Stomach smooth muscle (tissue), 2 donors: ENCODE data around the gene ZNF638.
"Not testable (repeated sequence)": the region's sequence is repeated elsewhere in the genome, so short reads cannot be mapped to it uniquely, and the experiment has no call there.

Experiments
- H3K27ac ChIP-seq: one replicate; pipeline ENCODE4 v1.7.0; 2013; ENCODE audit warnings: mild to moderate bottlenecking, low read length, inconsistent platforms
- H3K27me3 ChIP-seq, 2 donors: one replicate each; pipeline ENCODE4 v1.7.0; 2013; ENCODE audit warnings: low read length in 2 of 2; ENCODE audit not compliant: insufficient read depth in 2 of 2, control insufficient read depth in 1 of 2
- H3K36me3 ChIP-seq, 2 donors: one replicate each; pipeline ENCODE4 v1.7.0; 2013; ENCODE audit warnings: low read length in 2 of 2; ENCODE audit not compliant: control insufficient read depth in 2 of 2, insufficient read depth in 2 of 2
- H3K4me1 ChIP-seq: one replicate; pipeline ENCODE4 v1.7.0; 2013; ENCODE audit warnings: low read length; ENCODE audit not compliant: control insufficient read depth, insufficient read depth
- H3K4me3 ChIP-seq, 2 donors: one replicate each; pipeline ENCODE4 v1.7.0; 2013; ENCODE audit warnings: low read length in 2 of 2
- H3K9ac ChIP-seq, 2 donors: one replicate each; pipeline ENCODE4 v1.7.0; 2013; ENCODE audit warnings: low read length in 2 of 2, mild to moderate bottlenecking in 1 of 2
- H3K9me3 ChIP-seq, 2 donors: one replicate each; pipeline ENCODE4 v1.7.0; 2013; ENCODE audit warnings: low read length in 2 of 2; ENCODE audit not compliant: control insufficient read depth in 2 of 2
- donor health status: healthy.
- donor health status: Pancreatic carcinoma.

The ZNF638 gene

DNA sequence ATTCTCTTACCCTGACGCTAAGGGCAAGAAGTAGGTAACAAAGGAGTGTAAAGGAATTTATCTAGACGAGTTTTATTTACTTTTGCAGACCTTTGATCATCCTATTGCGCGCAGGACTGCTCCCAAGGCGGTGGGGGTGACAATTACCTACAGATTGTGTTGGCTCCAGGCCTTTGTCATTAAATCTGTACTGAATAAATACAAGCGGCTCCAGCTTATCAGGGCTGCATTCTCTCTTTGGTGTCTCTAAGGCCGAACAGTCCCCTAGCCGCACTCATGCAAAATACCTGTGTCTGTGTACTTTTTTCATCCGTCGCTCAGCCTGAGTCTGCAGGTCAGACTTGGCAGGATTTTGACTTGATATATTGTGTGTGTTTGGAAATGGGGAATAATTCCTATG lies 63.9 kb downstream of the ZNF638 start:
- Histone ChIP-seq H3K4me1 (no peaks in the 10 kb centered on the region), H3K9ac (no peak overlapping the region), H3K27me3 (no peaks in the 10 kb centered on the region), H3K4me3 (no peak overlapping the region), H3K36me3 (peaks cover 33 to 42% of the 10 kb centered on the region in 2 donors), H3K9me3 (no peaks in the 10 kb centered on the region), H3K27ac (no peak overlapping the region)

DNA sequence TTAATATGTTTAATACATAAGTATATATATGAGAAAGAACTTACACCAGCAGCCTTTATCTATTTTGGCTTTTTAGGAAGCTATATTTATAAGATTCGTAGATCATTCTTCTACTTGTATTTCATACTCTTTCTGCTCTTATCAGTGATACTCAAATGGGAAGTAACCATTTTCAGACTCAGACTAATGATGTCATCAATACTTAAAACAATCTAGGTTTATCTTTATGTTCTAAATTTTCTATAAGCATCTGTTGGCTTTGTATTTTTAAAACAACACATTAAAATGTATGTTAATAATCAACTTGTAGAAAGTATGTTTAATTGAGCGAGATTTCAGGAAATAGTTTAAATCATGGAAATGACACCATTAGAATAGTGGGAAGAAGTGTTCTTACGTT lies 70.8 kb downstream of the ZNF638 start:
- no peaks in the 10 kb centered on the region for H3K27me3 ChIP-seq
- no peak overlapping the region for H3K4me3 ChIP-seq
- H3K27ac ChIP-seq: no peak overlapping the region
- no peaks in the 10 kb centered on the region for H3K9me3 ChIP-seq
- H3K4me1 ChIP-seq: no peaks in the 10 kb centered on the region
- no peak overlapping the region for H3K9ac ChIP-seq
- H3K36me3 ChIP-seq: peaks cover 20 to 48% of the 10 kb centered on the region in 2 donors

DNA sequence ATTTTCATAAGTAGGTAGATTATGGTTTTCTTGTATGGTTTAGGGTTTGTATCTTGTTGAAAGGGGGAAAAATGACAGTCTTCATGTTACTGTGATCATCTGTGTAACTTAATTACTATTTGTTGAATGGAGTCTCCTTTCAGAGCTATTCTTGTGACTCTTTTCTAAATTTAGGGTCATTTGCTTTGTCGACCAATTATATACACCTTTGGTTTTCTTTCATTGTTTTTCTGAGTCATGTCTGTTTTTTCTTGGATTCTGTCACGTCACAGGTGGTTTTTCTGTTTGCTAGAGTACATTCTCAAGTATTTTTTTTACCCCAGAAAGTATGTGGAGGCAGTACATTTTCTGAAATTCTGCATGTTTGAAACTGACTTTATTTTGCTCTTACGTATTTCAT lies 78.0 kb downstream of the ZNF638 start:
- H3K36me3 ChIP-seq: peaks cover 8 to 20% of the 10 kb centered on the region in 2 donors
- H3K4me1 ChIP-seq: no peaks in the 10 kb centered on the region
- no peak overlapping the region for H3K27ac ChIP-seq
- H3K27me3 ChIP-seq: no peaks in the 10 kb centered on the region
- no peak overlapping the region for H3K4me3 ChIP-seq
- no peak overlapping the region for H3K9ac ChIP-seq
- H3K9me3 ChIP-seq: no peaks in the 10 kb centered on the region

DNA sequence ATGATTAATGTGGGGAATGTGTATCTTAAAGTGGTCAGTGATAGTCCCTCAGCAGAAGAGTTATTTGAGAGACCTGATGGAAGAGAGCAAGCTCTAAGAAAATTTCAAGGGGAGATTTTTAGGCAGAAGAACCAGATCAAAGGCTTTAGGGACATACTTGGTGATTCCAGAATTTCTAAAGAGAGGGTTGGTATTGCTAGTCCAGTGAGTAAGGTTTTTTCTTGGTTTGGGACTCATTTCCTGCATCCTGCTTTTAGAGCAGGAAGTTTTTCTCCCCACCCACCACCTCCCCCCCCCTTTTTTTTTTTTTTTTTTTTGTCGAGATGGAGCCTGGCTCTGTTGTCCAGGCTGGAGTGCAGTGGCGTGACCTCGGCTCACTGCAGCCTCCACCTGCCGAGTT lies 79.1 kb downstream of the ZNF638 start:
- H3K27me3 ChIP-seq: no peaks in the 10 kb centered on the region
- no peak overlapping the region for H3K4me3 ChIP-seq
- no peaks in the 10 kb centered on the region for H3K4me1 ChIP-seq
- no peaks in the 10 kb centered on the region for H3K9me3 ChIP-seq
- no peak overlapping the region for H3K9ac ChIP-seq
- H3K36me3 ChIP-seq: peaks cover 5 to 17% of the 10 kb centered on the region in 2 donors
- H3K27ac ChIP-seq: no peak overlapping the region

DNA sequence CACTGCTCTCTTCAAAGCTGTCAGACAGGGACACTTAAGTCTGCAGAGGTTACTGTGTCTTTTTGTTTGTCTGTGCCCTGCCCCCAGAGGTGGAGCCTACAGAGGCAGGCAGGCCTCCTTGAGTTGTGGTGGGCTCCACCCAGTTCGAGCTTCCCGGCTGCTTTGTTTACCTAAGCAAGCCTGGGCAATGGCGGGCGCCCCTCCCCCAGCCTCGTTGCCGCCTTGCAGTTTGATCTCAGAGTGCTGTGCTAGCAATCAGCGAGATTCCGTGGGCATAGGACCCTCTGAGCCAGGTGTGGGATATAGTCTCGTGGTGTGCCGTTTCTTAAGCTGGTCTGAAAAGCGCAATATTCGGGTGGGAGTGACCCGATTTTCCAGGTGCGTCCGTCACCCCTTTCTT lies 85.3 kb downstream of the ZNF638 start:
- H3K4me1 ChIP-seq, H3K27me3 ChIP-seq, H3K27ac ChIP-seq, H3K9ac ChIP-seq, H3K36me3 ChIP-seq, H3K9me3 ChIP-seq, H3K4me3 ChIP-seq: not testable (repeated sequence)

DNA sequence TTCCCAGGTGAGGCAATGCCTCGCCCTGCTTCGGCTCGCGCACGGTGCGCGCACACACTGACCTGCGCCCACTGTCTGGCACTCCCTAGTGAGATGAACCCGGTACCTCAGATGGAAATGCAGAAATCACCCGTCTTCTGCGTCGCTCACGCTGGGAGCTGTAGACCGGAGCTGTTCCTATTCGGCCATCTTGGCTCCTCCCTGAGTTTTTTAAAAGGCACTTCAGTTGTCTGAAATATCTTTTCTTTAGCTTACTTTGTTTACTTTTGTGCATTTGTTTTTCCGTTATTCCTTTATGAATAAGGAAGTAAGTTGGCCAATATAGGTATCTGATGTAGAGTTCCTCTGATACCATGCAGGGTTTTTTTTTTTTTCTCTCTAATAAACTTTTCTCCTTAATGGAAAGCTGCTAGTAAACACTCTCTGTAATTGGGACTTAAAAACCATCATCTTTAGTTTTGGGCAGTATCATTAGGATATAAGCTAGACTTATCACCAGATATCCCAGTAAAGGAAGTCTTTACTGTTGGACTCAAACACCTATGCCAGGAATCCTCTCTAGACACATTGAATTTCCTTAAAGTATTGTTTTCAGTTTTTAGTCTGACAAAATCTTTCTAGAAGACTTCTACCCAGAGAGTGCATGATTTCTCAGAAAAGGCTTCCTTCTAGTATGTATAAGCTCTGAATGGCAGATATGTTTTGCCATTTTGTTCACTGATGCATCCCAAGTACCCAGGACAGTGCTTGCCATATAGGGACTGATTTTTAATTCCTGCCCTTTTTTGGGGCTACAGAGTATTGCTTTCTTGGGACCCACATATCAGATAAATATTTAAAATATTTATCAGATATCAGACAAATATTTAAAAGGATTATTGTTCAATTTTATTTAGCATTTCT lies 86.0 kb downstream of the ZNF638 start:
- Histone ChIP-seq H3K4me3 (peak overlapping the region; percentile 17 to 22), H3K36me3 (no peaks in the 10 kb centered on the region), H3K27ac (no peak overlapping the region), H3K9ac (no peak overlapping the region), H3K4me1 (no peaks in the 10 kb centered on the region), H3K27me3 (no peaks in the 10 kb centered on the region), H3K9me3 (no peaks in the 10 kb centered on the region)

DNA sequence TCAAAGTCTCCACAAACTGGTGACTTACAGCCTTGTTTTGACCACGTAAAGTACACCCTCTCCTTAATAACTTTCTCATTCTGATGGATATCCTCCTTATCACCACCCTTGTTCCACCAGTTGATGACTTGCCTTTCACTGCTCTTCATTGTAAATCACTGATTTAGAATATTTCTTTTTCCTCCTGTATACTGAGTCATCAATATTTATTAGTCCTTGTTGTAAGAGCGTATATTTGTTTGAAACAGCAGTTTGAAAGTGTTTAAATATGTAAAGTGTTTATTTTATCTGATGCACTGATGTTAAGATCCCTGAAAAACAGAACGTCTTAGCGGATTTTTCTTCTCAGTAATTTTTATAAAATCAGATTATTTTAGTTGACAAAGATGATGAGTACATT lies 87.6 kb downstream of the ZNF638 start:
- peaks cover 0 to 10% of the 10 kb centered on the region in 2 donors for H3K36me3 ChIP-seq
- H3K4me1 ChIP-seq: no peaks in the 10 kb centered on the region
- no peaks in the 10 kb centered on the region for H3K27me3 ChIP-seq
- no peak overlapping the region for H3K9ac ChIP-seq
- H3K27ac ChIP-seq: no peak overlapping the region
- no peak overlapping the region for H3K4me3 ChIP-seq
- no peaks in the 10 kb centered on the region for H3K9me3 ChIP-seq

DNA sequence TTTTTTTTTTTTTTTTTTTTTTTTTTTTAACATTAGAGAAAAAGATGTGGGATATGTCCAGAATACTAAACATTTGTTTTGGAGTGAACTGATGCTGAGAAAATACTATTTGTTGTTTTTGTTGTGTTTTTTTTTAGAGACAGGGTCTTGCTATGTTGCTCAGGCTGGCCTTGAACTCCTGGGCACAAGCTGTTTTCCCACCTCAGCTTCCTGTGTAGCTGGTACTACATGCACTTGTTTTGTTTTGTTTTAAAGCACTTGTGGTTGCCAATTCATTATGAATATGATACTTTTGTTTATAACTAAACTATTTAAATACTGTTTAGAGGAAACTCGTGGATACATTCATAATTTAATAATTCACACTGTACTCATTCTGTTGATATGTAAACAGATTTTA lies 88.4 kb downstream of the ZNF638 start:
- Histone ChIP-seq H3K36me3 (peaks cover 0 to 10% of the 10 kb centered on the region in 2 donors), H3K27me3 (no peaks in the 10 kb centered on the region), H3K9ac (no peak overlapping the region), H3K27ac (no peak overlapping the region), H3K9me3 (no peaks in the 10 kb centered on the region), H3K4me3 (no peak overlapping the region), H3K4me1 (no peaks in the 10 kb centered on the region)

DNA sequence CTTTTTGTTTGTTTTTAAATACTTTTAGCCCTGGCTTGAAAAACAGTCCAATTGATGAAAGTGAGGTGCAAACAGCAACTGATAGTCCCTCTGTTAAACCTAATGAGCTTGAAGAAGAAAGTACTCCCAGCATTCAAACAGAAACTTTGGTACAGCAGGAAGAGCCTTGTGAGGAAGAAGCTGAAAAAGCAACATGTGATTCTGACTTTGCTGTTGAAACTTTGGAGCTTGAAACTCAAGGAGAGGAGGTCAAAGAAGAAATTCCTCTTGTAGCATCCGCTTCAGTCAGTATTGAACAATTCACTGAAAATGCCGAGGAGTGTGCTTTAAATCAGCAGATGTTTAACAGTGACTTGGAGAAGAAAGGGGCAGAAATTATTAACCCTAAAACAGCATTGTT lies 91.2 kb downstream of the ZNF638 start:
- Histone ChIP-seq H3K27me3 (no peaks in the 10 kb centered on the region), H3K36me3 (peaks cover 3 to 20% of the 10 kb centered on the region in 2 donors), H3K9ac (no peak overlapping the region), H3K4me3 (no peak overlapping the region), H3K9me3 (no peaks in the 10 kb centered on the region), H3K4me1 (no peaks in the 10 kb centered on the region), H3K27ac (no peak overlapping the region)

DNA sequence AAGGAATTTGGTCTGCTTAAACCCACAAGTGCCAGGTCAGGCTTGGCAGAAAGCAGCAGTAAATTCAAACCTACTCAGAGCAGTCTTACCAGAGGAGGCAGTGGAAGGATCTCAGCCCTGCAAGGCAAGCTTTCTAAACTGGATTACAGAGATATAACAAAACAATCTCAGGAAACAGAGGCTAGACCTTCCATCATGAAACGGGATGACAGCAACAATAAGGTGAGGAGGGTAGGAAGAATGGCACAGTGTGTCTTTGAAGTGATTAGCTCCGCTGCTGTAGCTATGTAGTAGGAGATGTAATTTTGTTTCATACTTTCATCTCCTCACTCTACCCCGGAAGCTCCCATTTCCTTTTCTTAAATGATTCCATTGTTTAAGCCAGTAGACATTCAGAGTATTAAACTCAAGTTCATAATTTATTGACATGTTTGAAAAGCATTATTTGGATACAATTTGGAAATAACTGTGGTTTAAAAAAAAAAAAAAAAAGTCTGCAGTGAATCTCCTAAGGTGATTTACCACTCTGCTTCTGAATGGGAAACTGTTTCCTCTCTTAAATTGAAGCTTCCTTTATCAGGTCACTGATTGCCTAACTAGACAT lies 92.3 kb downstream of the ZNF638 start:
- no peaks in the 10 kb centered on the region for H3K4me1 ChIP-seq
- no peak overlapping the region for H3K27ac ChIP-seq
- H3K27me3 ChIP-seq: no peaks in the 10 kb centered on the region
- no peaks in the 10 kb centered on the region for H3K9me3 ChIP-seq
- H3K9ac ChIP-seq: no peak overlapping the region
- no peak overlapping the region for H3K4me3 ChIP-seq
- H3K36me3 ChIP-seq: peaks cover 3 to 23% of the 10 kb centered on the region in 2 donors

DNA sequence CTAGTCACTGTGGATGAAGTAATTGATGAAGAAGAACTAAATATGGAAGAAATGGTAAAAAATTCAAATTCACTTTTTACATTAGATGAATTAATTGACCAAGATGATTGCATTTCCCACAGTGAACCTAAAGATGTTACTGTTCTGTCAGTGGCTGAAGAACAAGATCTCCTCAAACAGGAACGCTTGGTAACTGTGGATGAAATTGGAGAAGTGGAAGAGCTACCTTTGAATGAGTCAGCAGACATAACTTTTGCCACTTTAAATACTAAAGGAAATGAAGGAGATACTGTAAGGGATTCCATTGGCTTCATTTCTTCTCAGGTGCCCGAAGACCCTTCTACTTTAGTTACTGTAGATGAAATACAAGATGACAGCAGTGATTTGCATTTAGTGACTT lies 95.1 kb downstream of the ZNF638 start:
- no peaks in the 10 kb centered on the region for H3K9me3 ChIP-seq
- no peaks in the 10 kb centered on the region for H3K4me1 ChIP-seq
- H3K27me3 ChIP-seq: no peaks in the 10 kb centered on the region
- H3K27ac ChIP-seq: no peak overlapping the region
- H3K9ac ChIP-seq: no peak overlapping the region
- no peak overlapping the region for H3K4me3 ChIP-seq
- peaks cover 9 to 29% of the 10 kb centered on the region in 2 donors for H3K36me3 ChIP-seq
